ENCODE results near the gene NMRK1.

Gene NMRK1

GRCh38 chr9:75054368-75055001, 33.5 kb downstream of the NMRK1 start:
- H3K27ac ChIP-seq: no peak overlapping the region
- TF ChIP-seq CTCF (IDR thresholded peaks at IDR 0.05) (no peak), ZFX (IDR thresholded peaks at IDR 0.05; ENCODE audit: borderline replicate concordance) (no peak)

- TF ChIP-seq CTCF (IDR thresholded peaks at IDR 0.05): no peak
- no peak for TF ChIP-seq ZFX (IDR thresholded peaks at IDR 0.05; ENCODE audit: borderline replicate concordance)
These were observed 34.1 kb downstream of the NMRK1 start for GRCh38 chr9:75053869-75054268.

GRCh38 chr9:75051285-75051684, 36.7 kb downstream of the NMRK1 start:
- no peak overlapping the region for H3K27ac ChIP-seq
- TF ChIP-seq CTCF (IDR thresholded peaks at IDR 0.05) (no peak), ZFX (IDR thresholded peaks at IDR 0.05; ENCODE audit: borderline replicate concordance) (no peak)

More at GRCh38 chr9:75053869-75054268, 34.1 kb downstream of the NMRK1 start:
- no peak overlapping the region for H3K27ac ChIP-seq

- no peak overlapping the region for H3K27ac ChIP-seq
- TF ChIP-seq CTCF (IDR thresholded peaks at IDR 0.05): no peak
These were observed 40.4 kb downstream of the NMRK1 start for GRCh38 chr9:75047506-75047905.

- no peak for TF ChIP-seq CTCF (IDR thresholded peaks at IDR 0.05)
- no peak for TF ChIP-seq ZFX (IDR thresholded peaks at IDR 0.05; ENCODE audit: borderline replicate concordance)
- no peak overlapping the region for H3K27ac ChIP-seq
These were observed 41.1 kb downstream of the NMRK1 start for GRCh38 chr9:75046725-75047345.

- no peak overlapping the region for H3K27ac ChIP-seq
These were observed 46.9 kb downstream of the NMRK1 start for GRCh38 chr9:75041041-75041440.

More at GRCh38 chr9:75041041-75041440, 46.9 kb downstream of the NMRK1 start:
- TF ChIP-seq ZFX (IDR thresholded peaks at IDR 0.05; ENCODE audit: borderline replicate concordance) (no peak), CTCF (IDR thresholded peaks at IDR 0.05) (no peak)
